ENCODE results near the gene PTX3.

The PTX3 gene

GRCh38 chr3:157442729-157443128, 6.1 kb downstream of the PTX3 start:
- no peak for TF ChIP-seq CTCF (conservative IDR thresholded peaks at IDR 0.05; ENCODE audit: low read length)
- H3K4me3 ChIP-seq (ENCODE audit: low read length): 0 out of 2 replicates have a peak overlapping the region, but pooled peaks have one; percentile 2
- peak; percentile 67 for DNase-seq (ENCODE audit: low read depth)

- no peak for TF ChIP-seq CTCF (conservative IDR thresholded peaks at IDR 0.05; ENCODE audit: low read length)
- H3K4me3 ChIP-seq (ENCODE audit: low read length): no peak overlapping the region
- peak; percentile 75 for DNase-seq (ENCODE audit: low read depth)
Measured at GRCh38 chr3:157443905-157444796, 7.5 kb downstream of the PTX3 start.

- DNase-seq (ENCODE audit: low read depth): no peak
- TF ChIP-seq CTCF (conservative IDR thresholded peaks at IDR 0.05; ENCODE audit: low read length): no peak
- H3K4me3 ChIP-seq (ENCODE audit: low read length): no peak overlapping the region
Measured at GRCh38 chr3:157444797-157445184, 8.1 kb downstream of the PTX3 start.

GRCh38 chr3:157445857-157446256, 9.2 kb downstream of the PTX3 start:
- peak; percentile 76 for DNase-seq (ENCODE audit: low read depth)
- H3K4me3 ChIP-seq (ENCODE audit: low read length): no peak overlapping the region
- TF ChIP-seq CTCF (conservative IDR thresholded peaks at IDR 0.05; ENCODE audit: low read length): no peak

GRCh38 chr3:157447026-157447694, 10.5 kb downstream of the PTX3 start:
- DNase-seq (ENCODE audit: low read depth): peak; percentile 74
- peak; percentile 87 for TF ChIP-seq CTCF (conservative IDR thresholded peaks at IDR 0.05; ENCODE audit: low read length)
- H3K4me3 ChIP-seq (ENCODE audit: low read length): no peak overlapping the region

GRCh38 chr3:157452097-157452496, 15.4 kb downstream of the PTX3 start:
- no peak for TF ChIP-seq CTCF (conservative IDR thresholded peaks at IDR 0.05; ENCODE audit: low read length)
- no peak overlapping the region for H3K4me3 ChIP-seq (ENCODE audit: low read length)
- no peak for DNase-seq (ENCODE audit: low read depth)

- no peak for DNase-seq (ENCODE audit: low read depth)
- H3K4me3 ChIP-seq (ENCODE audit: low read length): no peak overlapping the region
- no peak for TF ChIP-seq CTCF (conservative IDR thresholded peaks at IDR 0.05; ENCODE audit: low read length)
Measured at GRCh38 chr3:157453824-157454223, 17.2 kb downstream of the PTX3 start.

All from AG10803 (cell line).